Fibroblast of lung (primary cell): ENCODE measurements around the gene KIF26A. TPM values are rescaled to one million over a fixed set of nuclear protein-coding genes. Genes with fewer than 3 reads are reported as not detected.

ENCODE experiments used
- DNase-seq, 2 donors: peaks; one replicate each; pipeline versions ENCODE4 v3.0.0 to v3.0.0-alpha.2; 2010; ENCODE audit warnings: low read depth in 2 of 2
- H2AFZ ChIP-seq: 2 replicates; pipeline ENCODE4 v1.5.1; 2012; ENCODE audit warnings: low read length, control low read depth, inconsistent platforms
- H3K27ac ChIP-seq: 2 replicates; pipeline ENCODE4 v1.5.1; 2011; ENCODE audit warnings: low read length, control low read depth; ENCODE audit not compliant: insufficient read depth
- H3K27me3 ChIP-seq: 2 replicates; pipeline ENCODE4 v1.5.1; 2011; ENCODE audit warnings: mild to moderate bottlenecking, low read length; ENCODE audit not compliant: control insufficient read depth, insufficient read depth
- H3K36me3 ChIP-seq: 2 replicates; pipeline ENCODE4 v1.5.1; 2011; ENCODE audit warnings: low read length; ENCODE audit not compliant: control insufficient read depth, insufficient read depth
- H3K4me1 ChIP-seq: 2 replicates; pipeline ENCODE4 v1.5.1; 2011; ENCODE audit warnings: low read length; ENCODE audit not compliant: control insufficient read depth, insufficient read depth; ENCODE audit errors: extremely low read depth
- H3K4me2 ChIP-seq: 2 replicates; pipeline ENCODE4 v1.5.1; 2011; ENCODE audit warnings: low read length, control low read depth; ENCODE audit not compliant: insufficient read depth; ENCODE audit errors: extremely low read depth
- H3K4me3 ChIP-seq, 4 experiments: fragments of 200-600 bp in 1 of 4; sonication (generic) in 1 of 4; replicated peaks in 1 of 4; 2 replicates each; pipeline ENCODE4 v1.5.1; 2011 to 2016; ENCODE audit warnings: low read length in 4 of 4, low read depth in 3 of 4, mild to moderate bottlenecking in 3 of 4, control low read depth in 2 of 4, inconsistent platforms in 1 of 4, mixed read lengths in 1 of 4; ENCODE audit not compliant: insufficient read depth in 1 of 4; ENCODE audit errors: control extremely low read depth in 1 of 4
- H3K79me2 ChIP-seq: 2 replicates; pipeline ENCODE4 v1.5.1; 2012; ENCODE audit warnings: mild to moderate bottlenecking, low read length, inconsistent platforms; ENCODE audit not compliant: control insufficient read depth, insufficient read depth
- H3K9ac ChIP-seq: 2 replicates; pipeline ENCODE4 v1.5.1; 2011; ENCODE audit warnings: mild to moderate bottlenecking, low read length, control low read depth; ENCODE audit not compliant: insufficient read depth
- H3K9me3 ChIP-seq: 2 replicates; pipeline ENCODE4 v1.5.1; 2012; ENCODE audit warnings: low read depth, low read length; ENCODE audit not compliant: control insufficient read depth, insufficient read depth
- H4K20me1 ChIP-seq: 2 replicates; pipeline ENCODE4 v1.5.1; 2011; ENCODE audit warnings: low read length; ENCODE audit not compliant: control insufficient read depth, insufficient read depth; ENCODE audit errors: extremely low read depth
- EZH2 ChIP-seq: IDR thresholded peaks from 2 replicates; pipeline ENCODE4 v1.5.1; 2012; ENCODE audit warnings: low read length, control low read depth, mild to moderate bottlenecking; ENCODE audit errors: missing control alignments
- polyA plus RNA-seq, 2 donors: library from polyadenylated mRNA; depleted of rRNA in 1 of 2; stranded (reverse) in 1 of 2; unstranded in 1 of 2; fragments of >200 nt; gene quantifications; 2 replicates each; pipeline ENCODE4 v1.2.1, GENCODE V29; 2011 to 2012; ENCODE audit warnings: missing spikeins in 1 of 2
- total RNA-seq: library from RNA; depleted of rRNA; stranded (reverse); fragments of >200 nt; gene quantifications from 2 replicates; pipeline ENCODE4 v1.2.1, GENCODE V29; 2014
- TF ChIP-seq, protein P1 (sequence below), 2 donors: IDR thresholded peaks in 1 of 2; conservative IDR thresholded peaks in 1 of 2; 1 replicate in 1 of 2; 2 replicates in 1 of 2; pipeline ENCODE4 v1.5.1; 2011 to 2012; ENCODE audit warnings: low read length in 2 of 2, control low read depth in 1 of 2, inconsistent platforms in 1 of 2, low read depth in 1 of 2, mild to moderate bottlenecking in 1 of 2

KIF26A gene
- total and polyA plus RNA-seq, 2 donors (not counting 1 experiment from before 2014, with no cell fraction given), result 0.01 to 2.0 TPM

DNA sequence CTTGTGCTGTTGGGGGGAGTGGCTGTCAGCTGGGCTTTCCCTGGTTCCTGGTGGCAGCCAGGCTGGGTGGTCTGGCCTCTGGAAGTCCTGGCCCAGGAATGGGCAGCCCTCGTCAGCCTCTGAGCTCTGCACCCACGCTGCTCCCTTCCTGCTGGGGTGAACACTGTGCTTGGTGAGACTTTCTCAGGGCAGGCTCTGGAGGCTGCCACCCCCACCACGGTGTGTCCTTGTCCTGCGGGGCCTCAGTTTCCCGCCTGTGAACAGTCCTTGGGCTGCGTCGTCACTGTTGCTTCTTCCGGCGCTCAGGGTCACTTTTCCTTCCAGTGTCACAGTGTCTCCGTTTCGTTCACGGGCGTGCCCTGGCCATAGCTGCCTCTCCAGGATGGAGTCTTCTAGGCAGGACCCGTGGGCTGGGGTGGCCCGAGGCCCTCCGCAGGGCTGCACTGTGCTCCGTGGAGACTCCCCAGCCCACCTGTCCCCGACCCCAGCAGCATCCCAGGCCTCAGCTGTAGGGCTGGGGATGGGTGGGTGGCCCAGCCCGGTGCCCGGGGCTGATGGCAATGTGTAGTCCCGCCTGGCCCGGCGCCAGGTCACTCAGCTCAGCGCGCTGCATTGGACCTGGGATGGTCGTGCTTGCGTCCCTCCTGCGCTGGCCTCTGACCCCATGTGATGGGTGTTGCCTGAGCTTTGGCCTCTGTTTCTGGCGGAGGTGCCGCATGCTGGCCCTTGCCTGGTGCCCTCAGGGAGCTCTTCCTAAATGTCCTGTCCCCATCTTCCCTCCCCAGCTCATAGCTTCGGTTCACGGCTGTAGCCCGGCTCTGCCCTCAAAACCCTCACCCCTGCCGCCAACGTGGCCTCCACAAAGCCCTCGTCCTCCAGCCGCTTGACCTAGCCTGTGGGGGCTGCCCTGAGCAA is 6.8 kb downstream of the KIF26A start:
- Histone ChIP-seq H3K27ac (no peak overlapping the region), H2AFZ (no peak overlapping the region), H3K79me2 (no peaks in the 10 kb centered on the region), H3K9me3 (no peaks in the 10 kb centered on the region), H3K4me2 (no peak overlapping the region), H3K9ac (no peak overlapping the region), H4K20me1 (no peaks in the 10 kb centered on the region), H3K4me1 (no peaks in the 10 kb centered on the region), H3K4me3 (no peak overlapping the region), H3K36me3 (no peaks in the 10 kb centered on the region), H3K27me3 (no peaks in the 10 kb centered on the region)
- no peak for DNase-seq
- TF ChIP-seq EZH2, result no peak
- TF ChIP-seq, protein P1, sequence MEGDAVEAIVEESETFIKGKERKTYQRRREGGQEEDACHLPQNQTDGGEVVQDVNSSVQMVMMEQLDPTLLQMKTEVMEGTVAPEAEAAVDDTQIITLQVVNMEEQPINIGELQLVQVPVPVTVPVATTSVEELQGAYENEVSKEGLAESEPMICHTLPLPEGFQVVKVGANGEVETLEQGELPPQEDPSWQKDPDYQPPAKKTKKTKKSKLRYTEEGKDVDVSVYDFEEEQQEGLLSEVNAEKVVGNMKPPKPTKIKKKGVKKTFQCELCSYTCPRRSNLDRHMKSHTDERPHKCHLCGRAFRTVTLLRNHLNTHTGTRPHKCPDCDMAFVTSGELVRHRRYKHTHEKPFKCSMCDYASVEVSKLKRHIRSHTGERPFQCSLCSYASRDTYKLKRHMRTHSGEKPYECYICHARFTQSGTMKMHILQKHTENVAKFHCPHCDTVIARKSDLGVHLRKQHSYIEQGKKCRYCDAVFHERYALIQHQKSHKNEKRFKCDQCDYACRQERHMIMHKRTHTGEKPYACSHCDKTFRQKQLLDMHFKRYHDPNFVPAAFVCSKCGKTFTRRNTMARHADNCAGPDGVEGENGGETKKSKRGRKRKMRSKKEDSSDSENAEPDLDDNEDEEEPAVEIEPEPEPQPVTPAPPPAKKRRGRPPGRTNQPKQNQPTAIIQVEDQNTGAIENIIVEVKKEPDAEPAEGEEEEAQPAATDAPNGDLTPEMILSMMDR (conservative IDR thresholded peaks at IDR 0.05 in 1 of 2, IDR thresholded peaks at IDR 0.05 in 1 of 2; ENCODE audit: low read depth in 1 of 2, low read length in 2 of 2), result no peak

DNA sequence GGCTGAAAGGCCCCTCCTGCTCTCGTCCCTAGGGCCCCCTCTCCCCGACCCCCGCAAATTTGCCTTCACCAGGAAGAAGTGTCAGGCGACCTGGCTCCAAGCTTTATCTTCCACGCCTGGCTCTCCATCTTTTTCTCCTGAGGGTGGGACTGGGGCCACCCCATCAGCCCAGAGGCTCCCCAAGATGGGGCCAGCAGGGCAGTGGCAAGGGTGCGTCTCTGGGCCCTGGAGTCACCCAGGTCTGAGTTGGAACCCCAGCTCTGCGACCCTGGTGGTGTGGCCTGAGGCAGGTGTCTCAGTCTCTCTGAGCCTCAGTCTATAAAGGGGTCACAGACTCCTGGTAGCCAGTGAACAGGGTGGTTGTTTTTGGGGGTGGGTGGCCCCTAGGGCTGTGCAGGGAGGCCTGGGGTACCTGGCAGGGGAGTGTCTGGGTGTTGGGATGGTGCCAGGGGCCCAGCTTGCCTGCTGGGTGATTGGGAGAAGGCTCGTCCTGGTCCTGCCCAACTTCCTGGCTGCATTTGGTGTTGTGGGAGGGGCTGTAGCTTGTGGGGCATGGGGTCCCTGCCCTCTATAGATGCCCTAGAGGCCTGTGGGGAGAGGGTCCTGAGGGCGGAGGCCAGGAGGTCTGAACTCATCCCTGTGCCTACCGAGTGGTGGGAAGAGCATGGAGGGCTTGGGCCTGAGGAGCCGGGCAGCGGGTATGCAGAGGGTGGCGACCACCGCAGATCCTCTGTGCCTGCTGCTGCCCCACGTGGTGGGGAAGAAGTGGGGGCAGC is 7.6 kb downstream of the KIF26A start:
- H3K79me2 ChIP-seq, result no peaks in the 10 kb centered on the region
- no peaks in the 10 kb centered on the region for H4K20me1 ChIP-seq
- no peak overlapping the region for H3K27ac ChIP-seq
- H3K9ac ChIP-seq, result no peak overlapping the region
- no peak for DNase-seq
- TF ChIP-seq EZH2, result no peak
- TF ChIP-seq, protein P1 (conservative IDR thresholded peaks at IDR 0.05 in 1 of 2, IDR thresholded peaks at IDR 0.05 in 1 of 2; ENCODE audit: low read depth in 1 of 2, low read length in 2 of 2), result no peak
- no peak overlapping the region for H3K4me2 ChIP-seq
- H3K4me1 ChIP-seq, result no peaks in the 10 kb centered on the region
- H3K4me3 ChIP-seq, result no peak overlapping the region
- no peaks in the 10 kb centered on the region for H3K36me3 ChIP-seq
- no peaks in the 10 kb centered on the region for H3K27me3 ChIP-seq
- no peaks in the 10 kb centered on the region for H3K9me3 ChIP-seq
- H2AFZ ChIP-seq, result no peak overlapping the region

DNA sequence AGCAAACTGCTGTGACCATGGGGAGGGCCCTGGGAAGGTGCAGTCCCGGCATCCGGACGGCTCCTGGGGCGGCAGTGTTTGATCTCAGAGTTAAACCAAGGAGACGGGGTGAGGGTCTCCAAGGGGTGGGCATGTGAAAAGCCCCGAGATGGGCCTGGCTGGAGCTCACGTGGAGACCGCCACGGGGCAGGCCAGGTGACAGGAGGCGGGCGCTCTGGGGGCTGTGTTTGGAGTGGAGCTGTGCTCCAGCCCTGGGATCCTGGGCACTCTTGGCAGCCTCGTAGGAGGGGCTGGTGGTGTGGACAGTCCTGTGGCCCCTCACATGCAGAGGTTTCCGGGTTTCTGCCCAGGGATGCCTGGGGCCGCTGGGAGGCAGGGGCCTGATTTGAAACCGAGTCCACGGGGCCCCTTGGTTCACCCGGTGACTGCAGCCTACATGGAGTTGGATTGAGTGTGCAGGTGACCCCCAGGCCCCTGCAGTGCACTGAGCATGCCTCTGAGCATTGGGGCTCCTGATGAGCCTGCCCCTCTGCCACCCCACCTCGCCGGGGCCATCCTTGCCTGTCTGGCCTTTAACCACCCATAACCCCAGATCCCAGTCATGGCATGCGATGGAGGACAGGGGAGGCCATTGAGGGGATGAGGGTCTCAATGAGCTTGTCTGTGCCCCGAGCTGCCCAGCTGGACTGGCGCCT is 8.4 kb downstream of the KIF26A start:
- Histone ChIP-seq H3K9me3 (no peaks in the 10 kb centered on the region), H3K4me3 (no peak overlapping the region), H3K27me3 (no peaks in the 10 kb centered on the region), H3K79me2 (no peaks in the 10 kb centered on the region), H3K36me3 (no peaks in the 10 kb centered on the region), H4K20me1 (no peaks in the 10 kb centered on the region), H3K27ac (no peak overlapping the region), H3K4me1 (no peaks in the 10 kb centered on the region), H2AFZ (no peak overlapping the region), H3K4me2 (no peak overlapping the region), H3K9ac (no peak overlapping the region)
- DNase-seq, result no peak
- TF ChIP-seq, protein P1 (conservative IDR thresholded peaks at IDR 0.05 in 1 of 2, IDR thresholded peaks at IDR 0.05 in 1 of 2; ENCODE audit: low read depth in 1 of 2, low read length in 2 of 2), result no peak
- no peak for TF ChIP-seq EZH2
